Nephron (organoid): ENCODE results near the gene TOP3B.

Experiments
- H3K27ac Mint-ChIP-seq, 3 experiments: 2 replicates each; pipeline ENCODE4 v1.8.0; 2020; ENCODE audit warnings: mixed read lengths in 3 of 3, mild to moderate bottlenecking in 2 of 3, moderate library complexity in 1 of 3
- H3K27me3 Mint-ChIP-seq: 2 replicates; pipeline ENCODE4 v1.8.0; 2021; ENCODE audit warnings: low read depth, mild to moderate bottlenecking, moderate library complexity, mixed read lengths
- H3K36me3 Mint-ChIP-seq: 2 replicates; pipeline ENCODE4 v1.8.0; 2020; ENCODE audit warnings: low read depth, mixed read lengths
- H3K4me1 Mint-ChIP-seq: 2 replicates; pipeline ENCODE4 v1.8.0; 2020; ENCODE audit warnings: mixed read lengths
- H3K4me3 Mint-ChIP-seq, 3 experiments: 2 replicates each; pipeline ENCODE4 v1.8.0; 2020; ENCODE audit warnings: mild to moderate bottlenecking in 3 of 3, mixed read lengths in 3 of 3, moderate library complexity in 2 of 3
- H3K9me3 Mint-ChIP-seq: 2 replicates; pipeline ENCODE4 v1.8.0; 2020; ENCODE audit warnings: mixed read lengths
- CTCF ChIP-seq, 3 experiments: fragments of 200-600 bp; sonication (generic); IDR thresholded peaks; one replicate each; pipeline ENCODE4 v1.5.0; 2021; ENCODE audit warnings: antibody characterized with exemption in 3 of 3; ENCODE audit not compliant: unreplicated experiment in 3 of 3

TOP3B gene

GRCh38 chr22:21982338-21982965 lies at the start of gene TOP3B:
Gene TOP3B (minus strand): TSS chr22:21982787. CDS start chr22:21975709, 7,078 bp downstream.
- Mint-ChIP-seq H3K9me3 (no peaks in the 10 kb centered on the region), H3K27me3 (no peaks in the 10 kb centered on the region), H3K27ac (peak within 1 kb of the TSS; percentile 62 to 88 (median 75)), H3K4me3 (peak within 1 kb of the TSS; percentile 90 to 91 (median 91)), H3K36me3 (peaks cover 8% of the 10 kb centered on the region), H3K4me1 (peaks cover 8% of the 10 kb centered on the region)
- no peak for TF ChIP-seq CTCF (IDR thresholded peaks at IDR 0.05; ENCODE audit: unreplicated experiment in 3 of 3)

- Mint-ChIP-seq H3K27me3 (peaks cover 21% of the 10 kb centered on the region), H3K27ac (no peak overlapping the region), H3K9me3 (no peaks in the 10 kb centered on the region), H3K4me1 (no peaks in the 10 kb centered on the region), H3K4me3 (no peak overlapping the region), H3K36me3 (no peaks in the 10 kb centered on the region)
- no peak for TF ChIP-seq CTCF (IDR thresholded peaks at IDR 0.05; ENCODE audit: unreplicated experiment in 3 of 3)
Observed at GRCh38 chr22:22031183-22031945, 48.8 kb upstream of the TOP3B start.

GRCh38 chr22:22030493-22031182 lies 48.1 kb upstream of the TOP3B start:
- Mint-ChIP-seq H3K27me3 (peaks cover 17% of the 10 kb centered on the region), H3K36me3 (no peaks in the 10 kb centered on the region), H3K4me1 (no peaks in the 10 kb centered on the region), H3K9me3 (no peaks in the 10 kb centered on the region), H3K27ac (no peak overlapping the region), H3K4me3 (no peak overlapping the region)
- peak in 1 of 3 experiments; percentile 23 for TF ChIP-seq CTCF (IDR thresholded peaks at IDR 0.05; ENCODE audit: unreplicated experiment in 3 of 3)

GRCh38 chr22:22027955-22028354 lies 45.4 kb upstream of the TOP3B start:
- Mint-ChIP-seq H3K4me1 (no peaks in the 10 kb centered on the region), H3K4me3 (no peak overlapping the region), H3K9me3 (no peaks in the 10 kb centered on the region), H3K36me3 (no peaks in the 10 kb centered on the region), H3K27ac (no peak overlapping the region), H3K27me3 (peaks cover 5% of the 10 kb centered on the region)
- no peak for TF ChIP-seq CTCF (IDR thresholded peaks at IDR 0.05; ENCODE audit: unreplicated experiment in 3 of 3)

GRCh38 chr22:22026157-22026831 lies 43.7 kb upstream of the TOP3B start:
- H3K9me3 Mint-ChIP-seq, result no peaks in the 10 kb centered on the region
- H3K27me3 Mint-ChIP-seq, result no peaks in the 10 kb centered on the region
- H3K4me1 Mint-ChIP-seq, result no peaks in the 10 kb centered on the region
- no peak overlapping the region for H3K27ac Mint-ChIP-seq
- no peak overlapping the region for H3K4me3 Mint-ChIP-seq
- no peaks in the 10 kb centered on the region for H3K36me3 Mint-ChIP-seq
- TF ChIP-seq CTCF (IDR thresholded peaks at IDR 0.05; ENCODE audit: unreplicated experiment in 3 of 3), result no peak
